ENCODE measurements around the gene INTS13.

Gene INTS13

DNA sequence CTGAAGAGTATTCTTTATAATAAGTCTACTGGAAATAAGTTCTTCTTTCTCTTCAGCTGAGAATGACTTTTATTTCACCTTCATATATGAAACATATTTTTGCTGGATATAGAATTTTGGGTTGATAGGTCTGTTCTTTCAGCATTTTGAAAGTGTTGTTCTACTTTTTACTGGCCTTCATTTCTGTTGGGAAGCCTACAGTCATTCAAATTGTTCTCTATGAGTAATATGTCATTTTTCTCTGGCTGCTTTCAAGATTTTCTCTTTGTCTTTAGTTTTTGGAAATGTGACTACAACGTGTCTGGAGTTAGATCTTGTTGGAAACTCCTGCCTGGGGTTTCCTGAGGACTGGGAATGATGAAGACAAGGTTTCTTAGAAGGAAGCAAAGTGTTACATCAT lies 10.5 kb upstream of the INTS13 start:
- no peak overlapping the region for H3K27ac ChIP-seq (ENCODE audit: low read length)
- no peak overlapping the region for H2AFZ ChIP-seq (ENCODE audit: low read depth, low read length)
- no peak overlapping the region for H3K4me3 ChIP-seq (ENCODE audit: low read length)
- 0 out of 2 replicates have a peak, but pooled peaks cover 4% of the 10 kb centered on the region for H3K9me3 ChIP-seq (ENCODE audit: insufficient read depth, low read length)
- no peaks in the 10 kb centered on the region for H3K27me3 ChIP-seq (ENCODE audit: low read depth, low read length)
- TF ChIP-seq, protein P1, sequence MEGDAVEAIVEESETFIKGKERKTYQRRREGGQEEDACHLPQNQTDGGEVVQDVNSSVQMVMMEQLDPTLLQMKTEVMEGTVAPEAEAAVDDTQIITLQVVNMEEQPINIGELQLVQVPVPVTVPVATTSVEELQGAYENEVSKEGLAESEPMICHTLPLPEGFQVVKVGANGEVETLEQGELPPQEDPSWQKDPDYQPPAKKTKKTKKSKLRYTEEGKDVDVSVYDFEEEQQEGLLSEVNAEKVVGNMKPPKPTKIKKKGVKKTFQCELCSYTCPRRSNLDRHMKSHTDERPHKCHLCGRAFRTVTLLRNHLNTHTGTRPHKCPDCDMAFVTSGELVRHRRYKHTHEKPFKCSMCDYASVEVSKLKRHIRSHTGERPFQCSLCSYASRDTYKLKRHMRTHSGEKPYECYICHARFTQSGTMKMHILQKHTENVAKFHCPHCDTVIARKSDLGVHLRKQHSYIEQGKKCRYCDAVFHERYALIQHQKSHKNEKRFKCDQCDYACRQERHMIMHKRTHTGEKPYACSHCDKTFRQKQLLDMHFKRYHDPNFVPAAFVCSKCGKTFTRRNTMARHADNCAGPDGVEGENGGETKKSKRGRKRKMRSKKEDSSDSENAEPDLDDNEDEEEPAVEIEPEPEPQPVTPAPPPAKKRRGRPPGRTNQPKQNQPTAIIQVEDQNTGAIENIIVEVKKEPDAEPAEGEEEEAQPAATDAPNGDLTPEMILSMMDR (IDR thresholded peaks at IDR 0.05; ENCODE audit: low read depth, low read length): no peak
- TF ChIP-seq EZH2phosphoT487 (IDR thresholded peaks at IDR 0.05; ENCODE audit: low read depth): no peak
- H3K36me3 ChIP-seq (replicated peaks; ENCODE audit: low read depth, low read length): peaks cover 7% of the 10 kb centered on the region
- no peak overlapping the region for H3K9ac ChIP-seq (ENCODE audit: low read length)
- no peak overlapping the region for H3K4me2 ChIP-seq (ENCODE audit: low read length)
- no peaks in the 10 kb centered on the region for H3K4me1 ChIP-seq (ENCODE audit: low read length)
- peaks cover 66% of the 10 kb centered on the region for H3K79me2 ChIP-seq (ENCODE audit: low read length)
- no peaks in the 10 kb centered on the region for H4K20me1 ChIP-seq (ENCODE audit: insufficient read depth, low read length)

DNA sequence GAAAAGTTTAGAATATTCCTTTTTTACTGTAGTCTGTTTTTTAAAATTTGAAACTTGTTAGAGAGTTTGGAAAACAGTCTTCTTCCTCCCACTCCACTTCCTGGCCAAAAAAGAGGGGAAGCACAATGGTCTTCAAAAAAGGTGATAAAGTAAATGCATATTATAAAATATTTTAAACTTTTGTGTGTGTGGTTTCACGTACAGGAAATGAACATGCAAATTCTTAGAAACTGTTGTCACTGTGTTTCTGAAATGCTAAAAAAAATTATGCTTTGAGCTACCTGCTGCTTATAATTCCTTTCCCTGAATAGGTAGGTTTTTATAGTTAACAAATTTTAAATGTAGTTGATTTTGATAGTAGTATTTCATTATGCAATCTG lies 3.4 kb upstream of the INTS13 start:
- TF ChIP-seq, protein P1 (IDR thresholded peaks at IDR 0.05; ENCODE audit: low read depth, low read length): no peak
- TF ChIP-seq EZH2phosphoT487 (IDR thresholded peaks at IDR 0.05; ENCODE audit: low read depth): no peak
- H3K9me3 ChIP-seq (ENCODE audit: insufficient read depth, low read length): no peaks in the 10 kb centered on the region
- peaks cover 33% of the 10 kb centered on the region for H3K4me1 ChIP-seq (ENCODE audit: low read length)
- peaks cover 95% of the 10 kb centered on the region for H3K79me2 ChIP-seq (ENCODE audit: low read length)
- no peaks in the 10 kb centered on the region for H3K27me3 ChIP-seq (ENCODE audit: low read depth, low read length)
- no peak overlapping the region for H3K27ac ChIP-seq (ENCODE audit: low read length)
- no peak overlapping the region for H3K9ac ChIP-seq (ENCODE audit: low read length)
- 0 out of 2 replicates have a peak, but pooled peaks cover 5% of the 10 kb centered on the region for H4K20me1 ChIP-seq (ENCODE audit: insufficient read depth, low read length)
- H2AFZ ChIP-seq (ENCODE audit: low read depth, low read length): no peak overlapping the region
- no peak overlapping the region for H3K4me3 ChIP-seq (ENCODE audit: low read length)
- no peaks in the 10 kb centered on the region for H3K36me3 ChIP-seq (replicated peaks; ENCODE audit: low read depth, low read length)
- peak overlapping the region; percentile 42 for H3K4me2 ChIP-seq (ENCODE audit: low read length)

DNA sequence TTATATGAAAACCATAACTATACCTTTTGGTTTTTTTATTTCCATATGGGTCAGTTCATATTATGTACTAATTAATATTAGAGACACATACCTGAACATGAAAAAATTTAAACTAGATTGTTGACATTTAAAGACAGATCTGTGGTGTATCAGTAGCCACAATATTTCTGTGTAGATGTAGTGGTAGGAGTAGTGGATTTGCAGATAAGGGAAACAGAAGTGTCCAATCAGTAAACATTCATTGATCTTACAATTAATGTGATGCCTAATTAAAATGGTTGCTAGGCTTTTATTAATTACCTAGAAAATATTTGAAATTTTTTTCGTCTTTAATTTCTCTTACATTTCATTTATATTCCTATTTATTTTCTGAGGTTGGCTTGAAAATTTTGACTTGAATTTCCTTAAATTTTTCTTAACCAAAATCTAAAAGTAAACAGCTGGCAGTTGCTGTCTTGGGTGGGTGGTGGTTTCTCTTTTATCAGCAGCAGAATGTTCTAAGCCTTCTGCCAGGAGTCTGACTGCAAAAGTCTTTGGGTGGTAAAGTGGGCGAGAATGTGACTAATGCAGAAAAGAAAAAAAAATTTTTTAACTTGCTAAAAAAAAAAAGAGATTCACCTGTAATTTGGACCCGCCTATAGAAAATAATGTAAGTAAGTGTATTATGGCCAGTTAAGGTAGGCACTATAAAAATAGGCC lies 2.9 kb upstream of the INTS13 start:
- Histone ChIP-seq H3K27ac (ENCODE audit: low read length) (no peak overlapping the region), H3K36me3 (replicated peaks; ENCODE audit: low read depth, low read length) (no peaks in the 10 kb centered on the region), H3K9me3 (ENCODE audit: insufficient read depth, low read length) (no peaks in the 10 kb centered on the region), H3K4me2 (ENCODE audit: low read length) (peak overlapping the region; percentile 90), H3K4me3 (ENCODE audit: low read length) (no peak overlapping the region), H3K27me3 (ENCODE audit: low read depth, low read length) (no peaks in the 10 kb centered on the region), H3K79me2 (ENCODE audit: low read length) (peaks cover 95% of the 10 kb centered on the region), H2AFZ (ENCODE audit: low read depth, low read length) (no peak overlapping the region), H4K20me1 (ENCODE audit: insufficient read depth, low read length) (0 out of 2 replicates have a peak, but pooled peaks cover 5% of the 10 kb centered on the region), H3K9ac (ENCODE audit: low read length) (no peak overlapping the region), H3K4me1 (ENCODE audit: low read length) (peaks cover 38% of the 10 kb centered on the region)
- TF ChIP-seq EZH2phosphoT487 (IDR thresholded peaks at IDR 0.05; ENCODE audit: low read depth): no peak
- TF ChIP-seq, protein P1 (IDR thresholded peaks at IDR 0.05; ENCODE audit: low read depth, low read length): no peak

DNA sequence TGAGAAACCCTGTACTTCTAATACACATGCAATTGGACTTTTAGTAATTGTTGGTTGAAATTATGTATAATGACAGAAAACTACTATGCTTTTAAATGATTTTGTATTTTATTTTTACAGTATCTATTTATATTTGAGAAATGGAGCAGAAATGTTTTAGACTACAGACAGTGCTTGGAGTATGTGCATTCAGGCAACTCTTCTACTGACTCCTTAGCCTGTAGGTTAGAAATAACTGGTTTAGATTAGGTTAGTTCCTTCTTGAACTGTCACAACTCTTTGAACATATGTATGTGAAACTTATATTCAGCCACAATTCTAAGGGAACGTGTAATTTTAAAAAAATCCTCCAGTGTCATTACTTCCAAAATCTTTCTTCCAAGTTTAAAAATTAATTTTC lies 2.2 kb upstream of the INTS13 start:
- Histone ChIP-seq H4K20me1 (ENCODE audit: insufficient read depth, low read length) (0 out of 2 replicates have a peak, but pooled peaks cover 5% of the 10 kb centered on the region), H3K4me1 (ENCODE audit: low read length) (peaks cover 39% of the 10 kb centered on the region), H3K79me2 (ENCODE audit: low read length) (peaks cover 95% of the 10 kb centered on the region), H3K4me2 (ENCODE audit: low read length) (peak overlapping the region; percentile 90), H3K36me3 (replicated peaks; ENCODE audit: low read depth, low read length) (peaks cover 4% of the 10 kb centered on the region), H3K4me3 (ENCODE audit: low read length) (peak overlapping the region; percentile 89), H3K27ac (ENCODE audit: low read length) (no peak overlapping the region), H2AFZ (ENCODE audit: low read depth, low read length) (no peak overlapping the region), H3K27me3 (ENCODE audit: low read depth, low read length) (no peaks in the 10 kb centered on the region), H3K9ac (ENCODE audit: low read length) (no peak overlapping the region), H3K9me3 (ENCODE audit: insufficient read depth, low read length) (no peaks in the 10 kb centered on the region)
- TF ChIP-seq EZH2phosphoT487 (IDR thresholded peaks at IDR 0.05; ENCODE audit: low read depth): no peak
- TF ChIP-seq, protein P1 (IDR thresholded peaks at IDR 0.05; ENCODE audit: low read depth, low read length): no peak

All from OCI-LY3 (cell line).